ENCODE measurements around the gene ZNF366. TPM values are rescaled to one million over a fixed set of nuclear protein-coding genes. Genes with fewer than 3 reads are reported as not detected.

Gene ZNF366
- total RNA-seq, 1 donor from 2014 or later = 13.6 TPM

DNA sequence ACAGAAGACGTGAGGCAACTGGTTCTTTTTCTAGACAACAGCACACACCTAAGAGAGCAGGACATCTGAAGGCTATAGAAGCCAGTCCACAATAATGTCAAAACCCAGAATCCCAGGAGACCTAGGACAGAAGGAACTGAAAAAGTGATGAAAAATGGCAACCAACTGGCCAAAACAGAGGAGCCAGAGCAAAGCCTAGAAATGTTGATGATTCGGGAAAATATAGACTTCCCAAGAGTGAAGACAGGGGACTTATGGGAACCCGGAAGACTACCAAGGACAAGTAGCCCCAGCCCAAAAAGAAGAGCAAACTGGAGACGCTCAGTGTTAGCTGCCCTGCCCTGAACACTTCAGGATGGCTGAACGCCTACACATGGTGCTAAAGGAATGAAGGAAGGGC lies 43.4 kb upstream of the ZNF366 start:
- no peaks in the 10 kb centered on the region for H3K36me3 ChIP-seq
- intact Hi-C loops (cut with DNase I) = no loop called here
- no peaks in the 10 kb centered on the region for H3K4me1 ChIP-seq
- no peak for TF ChIP-seq CTCF (IDR thresholded peaks at IDR 0.05)
- H3K27ac ChIP-seq = no peak overlapping the region
- peaks cover under 1% of the 10 kb centered on the region for H3K9me3 ChIP-seq
- H3K27me3 ChIP-seq (ENCODE audit: low read depth) = no peaks in the 10 kb centered on the region
- ATAC-seq (no peak), DNase-seq (no peak)
- H3K4me3 ChIP-seq = no peak overlapping the region

DNA sequence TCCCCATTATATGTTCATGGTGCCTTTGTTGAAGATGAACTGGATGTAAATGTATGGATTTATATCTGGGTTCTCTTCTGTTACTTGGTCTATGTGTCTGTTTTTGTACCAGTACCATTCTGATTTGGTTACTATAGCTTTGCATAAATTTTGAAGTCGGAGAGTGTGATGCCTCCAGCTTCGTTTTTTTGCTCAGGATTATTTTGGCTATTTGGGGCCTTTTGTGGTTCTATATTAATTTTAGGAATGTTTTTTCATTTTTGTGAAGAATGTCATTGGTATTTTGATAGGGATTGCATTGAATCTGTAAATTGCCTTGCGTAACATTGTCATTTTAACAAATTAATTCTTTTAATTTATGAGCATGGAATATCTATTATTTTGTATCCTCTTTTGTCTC lies 36.6 kb upstream of the ZNF366 start:
- DNase-seq = no peak
- no peak for TF ChIP-seq CTCF (IDR thresholded peaks at IDR 0.05)
- Histone ChIP-seq H3K36me3 (no peaks in the 10 kb centered on the region), H3K4me1 (no peaks in the 10 kb centered on the region), H3K27ac (no peak overlapping the region), H3K27me3 (ENCODE audit: low read depth) (no peaks in the 10 kb centered on the region), H3K4me3 (no peak overlapping the region), H3K9me3 (peaks cover 4% of the 10 kb centered on the region)
- ATAC-seq = no peak
- intact Hi-C loops (cut with DNase I) = no loop called here

DNA sequence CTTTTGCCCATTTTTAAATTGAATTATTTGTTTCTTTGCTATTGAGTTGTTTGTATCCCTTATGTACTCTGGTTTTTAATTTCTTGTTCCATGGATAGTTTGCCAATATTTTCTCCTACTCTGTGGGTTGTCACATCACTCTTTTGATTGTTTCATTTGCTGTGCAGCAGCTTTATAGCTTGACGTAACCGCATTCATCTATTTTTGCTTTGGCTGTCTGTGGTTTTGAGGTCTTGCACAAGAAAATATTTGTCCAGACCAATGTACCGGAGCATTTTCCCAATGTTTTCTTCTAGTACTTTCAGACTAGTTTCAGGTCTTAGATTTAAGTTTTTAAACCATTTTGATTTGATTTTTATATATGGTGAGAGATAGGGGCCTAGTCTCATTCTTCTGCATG lies 36.2 kb upstream of the ZNF366 start:
- no peaks in the 10 kb centered on the region for H3K36me3 ChIP-seq
- H3K27ac ChIP-seq = no peak overlapping the region
- no peak overlapping the region for H3K4me3 ChIP-seq
- no peak for DNase-seq
- H3K9me3 ChIP-seq = peaks cover 4% of the 10 kb centered on the region
- no peaks in the 10 kb centered on the region for H3K27me3 ChIP-seq (ENCODE audit: low read depth)
- no peaks in the 10 kb centered on the region for H3K4me1 ChIP-seq
- intact Hi-C loops (cut with DNase I) = no loop called here
- no peak for ATAC-seq
- TF ChIP-seq CTCF (IDR thresholded peaks at IDR 0.05) = no peak

DNA sequence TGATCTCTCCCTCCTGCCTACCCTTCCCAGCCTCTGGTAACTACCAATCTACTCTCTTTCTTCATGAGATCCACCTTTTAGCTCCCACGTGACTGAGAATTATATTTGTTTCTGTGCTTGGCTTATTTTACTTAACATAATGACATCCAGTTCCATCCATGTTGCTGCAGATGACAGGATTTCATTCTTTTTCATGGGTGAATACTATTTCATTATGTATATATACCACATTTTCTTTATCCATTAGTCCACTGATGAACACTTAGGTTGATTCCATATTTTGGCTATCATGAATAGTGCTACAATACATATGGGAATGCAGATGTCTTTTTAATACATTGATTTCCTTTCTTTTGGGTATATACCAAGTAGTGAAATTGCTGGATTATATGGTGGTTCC lies 35.5 kb upstream of the ZNF366 start:
- ATAC-seq = no peak

DNA sequence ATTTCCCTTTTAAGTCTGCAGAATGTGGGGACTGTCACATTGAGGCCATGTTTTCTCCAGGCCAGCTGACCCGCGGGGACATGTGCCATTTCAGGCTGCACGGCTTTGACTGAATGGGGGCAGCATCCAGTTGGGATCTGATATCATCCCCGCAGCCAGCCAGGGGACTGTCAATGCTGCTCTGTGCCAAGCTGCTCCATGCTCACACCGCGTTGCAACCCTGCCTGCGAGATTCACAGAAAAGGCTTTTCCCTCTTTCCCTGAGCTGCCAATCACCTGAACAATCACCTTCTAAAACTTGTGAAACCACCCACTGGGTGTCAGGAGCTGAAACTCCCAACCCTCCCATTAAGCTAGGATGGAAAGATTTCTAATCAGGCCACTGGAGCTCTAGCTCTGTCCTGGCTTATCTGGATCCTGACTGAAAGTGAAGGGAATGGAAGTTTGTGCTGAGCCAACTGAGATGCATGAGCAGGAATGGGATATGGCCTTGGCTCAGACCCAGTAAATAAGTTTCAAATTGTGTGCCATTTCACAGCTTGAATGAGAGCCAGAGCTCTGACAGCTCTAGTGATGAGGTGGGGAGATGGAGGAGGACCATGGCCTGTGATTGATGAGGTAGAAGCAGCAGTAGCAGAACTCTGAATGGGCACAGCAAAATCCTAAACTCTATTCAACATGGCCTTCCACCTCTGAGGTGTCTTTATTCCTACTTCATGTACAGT lies 34.5 kb upstream of the ZNF366 start:
- Histone ChIP-seq H3K27me3 (ENCODE audit: low read depth) (no peaks in the 10 kb centered on the region), H3K9me3 (peaks cover 4% of the 10 kb centered on the region), H3K4me1 (no peaks in the 10 kb centered on the region), H3K36me3 (no peaks in the 10 kb centered on the region), H3K4me3 (no peak overlapping the region), H3K27ac (no peak overlapping the region)
- no peak for ATAC-seq
- TF ChIP-seq CTCF (IDR thresholded peaks at IDR 0.05) = no peak
- intact Hi-C loops (cut with DNase I) = no loop called here
- no peak for DNase-seq

More for the DNA sequence above, 35.5 kb upstream of the ZNF366 start:
- no peak for DNase-seq
- H3K4me1 ChIP-seq = no peaks in the 10 kb centered on the region
- H3K9me3 ChIP-seq = peaks cover 4% of the 10 kb centered on the region
- H3K27me3 ChIP-seq (ENCODE audit: low read depth) = no peaks in the 10 kb centered on the region
- TF ChIP-seq CTCF (IDR thresholded peaks at IDR 0.05) = no peak
- no peak overlapping the region for H3K4me3 ChIP-seq
- no peaks in the 10 kb centered on the region for H3K36me3 ChIP-seq
- no peak overlapping the region for H3K27ac ChIP-seq
- intact Hi-C loops (cut with DNase I) = no loop called here
